Gastrocnemius medialis (tissue), 4 donors: ENCODE results near the gene WIPF3. TPM values are rescaled to one million over a fixed set of nuclear protein-coding genes. Genes with fewer than 3 reads are reported as not detected.
A peak's percentile ranks its signal among the peaks of the same experiment; 100 is the strongest.

Experiments used
- ATAC-seq, 2 donors: fragments of 150-250 bp; one replicate each; pipeline ENCODE4 v1.9.1; 2016
- DNase-seq, 2 donors: peaks; one replicate each; pipeline ENCODE4 v3.0.0-alpha.2; 2019
- H3K27ac ChIP-seq, 4 donors: fragments of 200-600 bp; sonication (generic); 1 replicate in 1 of 4; 2 replicates in 3 of 4; pipeline ENCODE4 v1.5.1; 2016 to 2018; ENCODE audit warnings: mild to moderate bottlenecking in 2 of 4, moderate library complexity in 1 of 4
- H3K27me3 ChIP-seq, 3 donors: fragments of 200-600 bp; sonication (generic) in 2 of 3; 1 replicate in 1 of 3; 2 replicates in 2 of 3; pipeline versions ENCODE4 v1.5.1 to v1.6.0; 2016 to 2019; ENCODE audit warnings: mild to moderate bottlenecking in 1 of 3, moderate library complexity in 1 of 3
- H3K36me3 ChIP-seq, 2 donors: fragments of 200-600 bp; sonication (generic) in 1 of 2; one replicate each; pipeline ENCODE4 v1.5.1; 2017 to 2018
- H3K4me1 ChIP-seq, 2 donors: fragments of 200-600 bp; sonication (generic) in 1 of 2; one replicate each; pipeline ENCODE4 v1.5.1; 2016 to 2017; ENCODE audit warnings: mild to moderate bottlenecking in 2 of 2
- H3K4me3 ChIP-seq, 4 donors: fragments of 200-600 bp; sonication (generic) in 3 of 4; 1 replicate in 1 of 4; 2 replicates in 3 of 4; pipeline ENCODE4 v1.5.1; 2016 to 2019; ENCODE audit warnings: mild to moderate bottlenecking in 2 of 4
- H3K9me3 ChIP-seq, 3 donors: fragments of 200-600 bp; sonication (generic) in 2 of 3; 1 replicate in 1 of 3; 2 replicates in 2 of 3; pipeline ENCODE4 v1.5.1; 2016 to 2019
- POLR2A ChIP-seq, 2 donors: fragments of 450-650 bp; IDR thresholded peaks; one replicate each; pipeline ENCODE4 v1.6.1; 2017; ENCODE audit warnings: antibody characterized with exemption in 2 of 2, mild to moderate bottlenecking in 2 of 2, moderate library complexity in 2 of 2
- in situ Hi-C, 4 donors: fragments of 200-750 bp; cut with MboI; loops; one replicate each; pipeline versions ENCODE4 v1.15.0 to v1.8.0; 2017; ENCODE audit warnings: low sequenced_read_pairs in 4 of 4
- intact Hi-C: fragments of 100-400 bp; cut with DNase I; formaldehyde crosslinking; loops from one replicate; pipeline ENCODE4 v1.15.1; 2023; ENCODE audit warnings: low total_unique reads
- total RNA-seq, 4 donors: library from RNA; depleted of rRNA; stranded (reverse); fragments of >200 nt; gene quantifications; one replicate each; pipeline versions ENCODE4 v1.1.0 to v1.2.3, GENCODE V29; 2016
- TF ChIP-seq, protein P1 (sequence below), 5 experiments: fragments of 450-650 bp in 3 of 5; fragments of 200-600 bp in 2 of 5; sonication (generic) in 2 of 5; IDR thresholded peaks in 4 of 5; conservative IDR thresholded peaks in 1 of 5; 1 replicate in 4 of 5; 2 replicates in 1 of 5; pipeline ENCODE4 v1.5.1; 2016 to 2019; ENCODE audit warnings: antibody characterized with exemption in 5 of 5, mild to moderate bottlenecking in 3 of 5, moderate library complexity in 3 of 5

WIPF3 gene
- total RNA-seq, 4 donors from 2014 or later: 4.2 to 9.9 (median 8.3) TPM

GRCh38 chr7:29878081-29878688 lies 71.9 kb downstream of the WIPF3 start:
- no peak for TF ChIP-seq POLR2A (IDR thresholded peaks at IDR 0.05)
- TF ChIP-seq, protein P1, sequence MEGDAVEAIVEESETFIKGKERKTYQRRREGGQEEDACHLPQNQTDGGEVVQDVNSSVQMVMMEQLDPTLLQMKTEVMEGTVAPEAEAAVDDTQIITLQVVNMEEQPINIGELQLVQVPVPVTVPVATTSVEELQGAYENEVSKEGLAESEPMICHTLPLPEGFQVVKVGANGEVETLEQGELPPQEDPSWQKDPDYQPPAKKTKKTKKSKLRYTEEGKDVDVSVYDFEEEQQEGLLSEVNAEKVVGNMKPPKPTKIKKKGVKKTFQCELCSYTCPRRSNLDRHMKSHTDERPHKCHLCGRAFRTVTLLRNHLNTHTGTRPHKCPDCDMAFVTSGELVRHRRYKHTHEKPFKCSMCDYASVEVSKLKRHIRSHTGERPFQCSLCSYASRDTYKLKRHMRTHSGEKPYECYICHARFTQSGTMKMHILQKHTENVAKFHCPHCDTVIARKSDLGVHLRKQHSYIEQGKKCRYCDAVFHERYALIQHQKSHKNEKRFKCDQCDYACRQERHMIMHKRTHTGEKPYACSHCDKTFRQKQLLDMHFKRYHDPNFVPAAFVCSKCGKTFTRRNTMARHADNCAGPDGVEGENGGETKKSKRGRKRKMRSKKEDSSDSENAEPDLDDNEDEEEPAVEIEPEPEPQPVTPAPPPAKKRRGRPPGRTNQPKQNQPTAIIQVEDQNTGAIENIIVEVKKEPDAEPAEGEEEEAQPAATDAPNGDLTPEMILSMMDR (IDR thresholded peaks at IDR 0.05 in 4 of 5, conservative IDR thresholded peaks at IDR 0.05 in 1 of 5): no peak
- in situ Hi-C loops (no loop called here), intact Hi-C loops (no loop called here)
- no peak for ATAC-seq
- Histone ChIP-seq H3K9me3 (no peaks in the 10 kb centered on the region), H3K27me3 (no peaks in the 10 kb centered on the region), H3K4me3 (no peak overlapping the region), H3K4me1 (peaks cover 1 to 2% of the 10 kb centered on the region in 2 donors), H3K27ac (peak overlapping the region in 1 of 4 donors; percentile 3), H3K36me3 (no peaks in the 10 kb centered on the region)
- no peak for DNase-seq

- intact Hi-C loops: no loop called here
- in situ Hi-C loops: no loop called here
- Histone ChIP-seq H3K27ac (peak overlapping the region in 2 of 4 donors; percentile 27 to 60), H3K4me1 (no peaks in the 10 kb centered on the region), H3K9me3 (no peaks in the 10 kb centered on the region), H3K27me3 (no peaks in the 10 kb centered on the region), H3K36me3 (no peaks in the 10 kb centered on the region), H3K4me3 (no peak overlapping the region)
- peak; percentile 33 to 58 for DNase-seq
- TF ChIP-seq POLR2A (IDR thresholded peaks at IDR 0.05): no peak
- TF ChIP-seq, protein P1 (IDR thresholded peaks at IDR 0.05 in 4 of 5, conservative IDR thresholded peaks at IDR 0.05 in 1 of 5): no peak
- ATAC-seq: peak; percentile 77 to 84
These were observed 73.3 kb downstream of the WIPF3 start for GRCh38 chr7:29879609-29880008.

- Histone ChIP-seq H3K27me3 (no peaks in the 10 kb centered on the region), H3K4me3 (no peak overlapping the region), H3K36me3 (no peaks in the 10 kb centered on the region), H3K9me3 (no peaks in the 10 kb centered on the region), H3K27ac (no peak overlapping the region), H3K4me1 (no peaks in the 10 kb centered on the region)
- DNase-seq (no peak), ATAC-seq (no peak)
- intact Hi-C loops: no loop called here
- in situ Hi-C loops: no loop called here
- TF ChIP-seq, protein P1 (IDR thresholded peaks at IDR 0.05 in 4 of 5, conservative IDR thresholded peaks at IDR 0.05 in 1 of 5): no peak
- no peak for TF ChIP-seq POLR2A (IDR thresholded peaks at IDR 0.05)
These were observed 75.4 kb downstream of the WIPF3 start for GRCh38 chr7:29881724-29882123.

DNA sequence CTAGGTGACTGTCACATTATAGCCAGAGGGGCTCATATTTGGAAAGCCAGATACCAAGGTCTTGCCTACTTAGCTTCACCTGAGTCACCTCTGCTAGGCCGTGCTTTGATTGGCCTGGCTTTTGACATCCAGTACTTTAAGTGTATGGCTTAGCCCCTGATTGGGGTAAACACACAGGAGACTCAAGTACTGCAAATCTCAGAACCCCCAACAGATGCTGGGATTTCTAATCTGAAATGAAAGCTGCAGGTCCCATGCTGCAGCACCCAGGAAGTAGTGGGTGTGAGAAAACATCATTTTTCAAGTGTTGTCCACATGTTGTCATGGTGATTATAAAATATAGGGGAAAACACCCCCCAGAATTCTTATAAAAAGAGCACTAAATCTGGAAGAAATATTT lies 76.2 kb downstream of the WIPF3 start:
- in situ Hi-C loops: no loop called here
- no peak for DNase-seq
- Histone ChIP-seq H3K36me3 (no peaks in the 10 kb centered on the region), H3K4me1 (no peaks in the 10 kb centered on the region), H3K9me3 (no peaks in the 10 kb centered on the region), H3K27me3 (no peaks in the 10 kb centered on the region), H3K27ac (no peak overlapping the region), H3K4me3 (no peak overlapping the region)
- no peak for ATAC-seq
- TF ChIP-seq POLR2A (IDR thresholded peaks at IDR 0.05): no peak
- TF ChIP-seq, protein P1 (IDR thresholded peaks at IDR 0.05 in 4 of 5, conservative IDR thresholded peaks at IDR 0.05 in 1 of 5): no peak
- intact Hi-C loops: no loop called here
